Left ventricle myocardium inferior (tissue), 1 donor: ENCODE measurements around the gene CLIP4. TPM values are rescaled to one million over a fixed set of nuclear protein-coding genes. Genes with fewer than 3 reads are reported as not detected.

Experiments
- DNase-seq: peaks from one replicate; pipeline ENCODE4 v3.0.0-alpha.2; 2020
- H3K27ac ChIP-seq: fragments of 200-600 bp; replicated peaks from 2 replicates; pipeline ENCODE4 v1.8.0; 2021
- H3K27me3 ChIP-seq: fragments of 200-600 bp; 2 replicates; pipeline ENCODE4 v1.8.0; 2021; ENCODE audit warnings: low read depth
- H3K36me3 ChIP-seq: fragments of 200-600 bp; 2 replicates; pipeline ENCODE4 v1.8.0; 2021
- H3K4me1 ChIP-seq: fragments of 200-600 bp; 2 replicates; pipeline ENCODE4 v1.8.0; 2021
- H3K4me3 ChIP-seq: fragments of 200-600 bp; 2 replicates; pipeline ENCODE4 v1.8.0; 2021; ENCODE audit warnings: mild to moderate bottlenecking, moderate library complexity
- H3K9me3 ChIP-seq: fragments of 200-600 bp; replicated peaks from 2 replicates; pipeline ENCODE4 v1.8.0; 2021
- CTCF ChIP-seq: fragments of 200-600 bp; IDR thresholded peaks from 2 replicates; pipeline ENCODE4 v1.8.0; 2021; ENCODE audit warnings: antibody characterized with exemption, mild to moderate bottlenecking, borderline replicate concordance
- intact Hi-C: fragments of 100-400 bp; cut with micrococcal nuclease; formaldehyde crosslinking; loops from one replicate; pipeline ENCODE4 v1.11.0; 2022
- total RNA-seq: library from RNA; stranded (reverse); fragmentation: NEBNext Ultra II Directional; extraction: Animal tissue kit (Norgen Biotek cat#: 25700); gene quantifications from one replicate; pipeline ENCODE4 v1.2.1, GENCODE V29; 2021
- donor health status: DM: no; HTN: yes; CAD: no; lungs with severe emphysema.

The CLIP4 gene
- total RNA-seq, 1 donor from 2014 or later: 33.6 TPM

- no peak for DNase-seq
- peaks cover 30% of the 10 kb centered on the region for H3K4me1 ChIP-seq
- intact Hi-C loops: no loop called here
These were observed 43.9 kb upstream of the CLIP4 start for GRCh38 chr2:29071032-29071975.

GRCh38 chr2:29072251-29072650, 43.0 kb upstream of the CLIP4 start:
- no peak for TF ChIP-seq CTCF
- H3K4me3 ChIP-seq: no peak overlapping the region
- no peak for DNase-seq
- no peaks in the 10 kb centered on the region for H3K36me3 ChIP-seq
- no peaks in the 10 kb centered on the region for H3K9me3 ChIP-seq
- intact Hi-C loops: no loop called here
- no peak overlapping the region for H3K27ac ChIP-seq
- H3K27me3 ChIP-seq: peaks cover 6% of the 10 kb centered on the region
- H3K4me1 ChIP-seq: peaks cover 32% of the 10 kb centered on the region

More at GRCh38 chr2:29071032-29071975, 43.9 kb upstream of the CLIP4 start:
- H3K27ac ChIP-seq: no peak overlapping the region
- peaks cover 6% of the 10 kb centered on the region for H3K27me3 ChIP-seq
- no peak for TF ChIP-seq CTCF
- H3K4me3 ChIP-seq: no peak overlapping the region
- no peaks in the 10 kb centered on the region for H3K9me3 ChIP-seq
- no peaks in the 10 kb centered on the region for H3K36me3 ChIP-seq

- H3K27ac ChIP-seq: no peak overlapping the region
- no peak for TF ChIP-seq CTCF
- H3K27me3 ChIP-seq: peaks cover 6% of the 10 kb centered on the region
- no peak overlapping the region for H3K4me3 ChIP-seq
- H3K36me3 ChIP-seq: no peaks in the 10 kb centered on the region
- H3K4me1 ChIP-seq: peaks cover 32% of the 10 kb centered on the region
- peaks cover under 1% of the 10 kb centered on the region for H3K9me3 ChIP-seq
- DNase-seq: no peak
- intact Hi-C loops: no loop called here
These were observed 42.1 kb upstream of the CLIP4 start for GRCh38 chr2:29072971-29073725.

- H3K27ac ChIP-seq: peak overlapping the region; percentile 62
- intact Hi-C loops: no loop called here
These were observed 41.3 kb upstream of the CLIP4 start for GRCh38 chr2:29073933-29074332.

More at GRCh38 chr2:29073933-29074332, 41.3 kb upstream of the CLIP4 start:
- peaks cover 32% of the 10 kb centered on the region for H3K4me1 ChIP-seq
- peaks cover 6% of the 10 kb centered on the region for H3K27me3 ChIP-seq
- DNase-seq: no peak
- H3K4me3 ChIP-seq: no peak overlapping the region
- H3K36me3 ChIP-seq: no peaks in the 10 kb centered on the region
- TF ChIP-seq CTCF: no peak
- peaks cover 8% of the 10 kb centered on the region for H3K9me3 ChIP-seq
